Muscle layer of duodenum (tissue), 2 donors: Measurements from ENCODE around the gene CCS.
"Not testable (repeated sequence)": the region's sequence is repeated elsewhere in the genome, so short reads cannot be mapped to it uniquely, and the experiment has no call there.

ENCODE experiments used
- H3K27ac ChIP-seq: one replicate; pipeline ENCODE4 v1.7.0; 2013; ENCODE audit warnings: mild to moderate bottlenecking, low read length
- H3K27me3 ChIP-seq: one replicate; pipeline ENCODE4 v1.7.0; 2013; ENCODE audit warnings: low read depth, mild to moderate bottlenecking, control low read depth, low read length
- H3K36me3 ChIP-seq, 2 donors: one replicate each; pipeline ENCODE4 v1.7.0; 2013; ENCODE audit warnings: low read length in 2 of 2, control low read depth in 1 of 2, mild to moderate bottlenecking in 1 of 2; ENCODE audit not compliant: insufficient read depth in 2 of 2, control insufficient read depth in 1 of 2
- H3K4me1 ChIP-seq, 2 donors: one replicate each; pipeline ENCODE4 v1.7.0; 2013; ENCODE audit warnings: low read length in 2 of 2, mild to moderate bottlenecking in 2 of 2, control low read depth in 1 of 2, moderate library complexity in 1 of 2; ENCODE audit not compliant: insufficient read depth in 2 of 2, control insufficient read depth in 1 of 2
- H3K4me3 ChIP-seq, 2 donors: one replicate each; pipeline ENCODE4 v1.7.0; 2013; ENCODE audit warnings: low read length in 2 of 2, low read depth in 1 of 2, mild to moderate bottlenecking in 1 of 2
- H3K9me3 ChIP-seq, 2 donors: one replicate each; pipeline ENCODE4 v1.7.0; 2013; ENCODE audit warnings: low read length in 2 of 2, control low read depth in 1 of 2, mild to moderate bottlenecking in 1 of 2; ENCODE audit not compliant: control insufficient read depth in 1 of 2
- donor health status: healthy.

Gene CCS, protein sequence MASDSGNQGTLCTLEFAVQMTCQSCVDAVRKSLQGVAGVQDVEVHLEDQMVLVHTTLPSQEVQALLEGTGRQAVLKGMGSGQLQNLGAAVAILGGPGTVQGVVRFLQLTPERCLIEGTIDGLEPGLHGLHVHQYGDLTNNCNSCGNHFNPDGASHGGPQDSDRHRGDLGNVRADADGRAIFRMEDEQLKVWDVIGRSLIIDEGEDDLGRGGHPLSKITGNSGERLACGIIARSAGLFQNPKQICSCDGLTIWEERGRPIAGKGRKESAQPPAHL

DNA sequence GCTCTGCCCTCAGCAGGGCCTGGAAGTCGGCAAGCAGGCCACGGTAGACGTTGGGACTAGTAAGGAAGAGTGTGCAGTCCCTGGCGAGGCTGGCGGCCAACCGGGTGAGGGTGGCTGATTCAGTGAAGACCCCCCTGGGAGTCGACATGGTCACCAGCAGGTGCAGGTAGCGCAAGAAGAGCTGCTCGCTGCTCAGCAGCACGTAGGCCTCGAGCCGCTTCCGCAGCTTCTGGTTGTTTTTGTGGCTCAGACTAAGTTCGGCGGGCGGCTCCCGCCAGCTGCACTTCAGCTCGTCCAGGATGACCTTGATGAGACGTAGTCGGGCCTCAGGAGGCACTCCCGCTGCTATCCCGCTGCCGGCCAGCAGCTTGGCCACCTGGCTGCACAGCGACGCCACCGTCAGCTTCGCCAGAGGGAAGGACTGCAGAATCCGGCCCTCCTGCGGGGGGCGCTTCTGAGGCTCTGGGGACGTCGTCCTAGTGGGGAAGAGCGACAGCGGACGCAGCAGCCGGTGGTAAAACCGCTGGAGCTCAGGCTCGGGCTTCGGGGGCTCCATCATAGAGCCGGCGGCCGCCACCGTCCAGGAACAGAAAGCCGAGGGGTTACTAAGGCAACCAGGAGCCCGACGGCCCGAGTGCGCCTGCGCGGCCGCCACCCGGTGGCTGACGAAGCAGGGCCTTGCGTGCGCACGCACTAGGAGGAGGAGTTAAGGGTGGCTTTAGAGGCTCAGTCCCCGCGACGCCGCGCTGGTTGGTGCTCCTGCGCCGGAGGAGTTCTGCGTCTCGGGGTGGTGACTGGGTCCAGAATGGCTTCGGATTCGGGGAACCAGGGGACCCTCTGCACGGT, at the start of gene CCS, which contains the start of gene CCDC87:
CCS (plus strand) TSS at position 729 of the 846 bp plus-strand sequence; CDS start at position 806, 77 bp downstream.
CCDC87 (minus strand) TSS at position 607 of the 846 bp plus-strand sequence; CDS start at position 559, 48 bp downstream.
- peaks cover 5 to 32% of the 10 kb centered on the region in 2 donors for H3K4me1 ChIP-seq
- peak within 1 kb of the TSS; percentile 64 to 92 for H3K4me3 ChIP-seq
- H3K9me3 ChIP-seq = no peaks in the 10 kb centered on the region
- H3K27ac ChIP-seq = peak within 1 kb of the TSS; percentile 79
- no peaks in the 10 kb centered on the region for H3K36me3 ChIP-seq
- no peaks in the 10 kb centered on the region for H3K27me3 ChIP-seq

DNA sequence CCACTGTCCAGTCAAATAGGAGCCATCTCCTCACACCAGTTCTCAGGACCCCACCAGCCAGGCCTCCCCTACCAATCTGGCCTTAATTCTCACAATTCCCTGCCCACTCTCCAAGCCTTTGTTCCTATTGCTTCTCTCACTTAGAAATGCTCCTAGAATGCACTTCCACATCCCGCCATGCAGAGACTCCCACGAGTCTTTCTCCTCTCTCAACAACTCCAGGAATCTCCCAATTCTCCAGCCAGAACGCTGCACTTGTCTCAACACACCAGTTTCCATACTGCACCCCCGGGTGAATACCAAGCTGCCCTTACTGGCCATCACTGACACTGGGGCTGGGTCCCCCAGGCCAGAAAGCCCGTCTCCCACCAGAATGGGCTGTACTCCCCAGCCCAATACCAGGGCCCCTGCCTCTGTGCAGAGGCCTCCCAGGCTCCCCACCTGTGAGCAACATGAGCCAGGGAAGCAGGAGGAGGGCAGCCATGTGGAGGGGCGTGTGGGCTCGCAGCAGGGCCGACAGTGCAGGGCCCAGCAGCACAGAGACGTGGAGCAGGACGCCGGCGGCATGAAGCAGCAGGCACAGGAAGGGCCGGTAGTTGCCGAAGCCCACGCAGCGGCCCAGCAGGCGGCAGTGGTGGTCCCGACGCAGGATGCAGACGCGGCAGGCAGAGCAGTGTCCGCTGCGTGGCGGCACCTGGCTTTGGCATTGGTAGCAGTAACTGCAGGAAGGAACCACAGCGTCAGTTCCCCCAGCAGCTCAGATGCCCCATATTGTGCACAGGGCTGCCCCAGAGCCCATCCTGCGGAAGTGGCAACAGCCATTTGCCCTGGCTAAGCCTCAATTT, 49.5 kb upstream of the CCS start:
- H3K9me3 ChIP-seq = no peaks in the 10 kb centered on the region
- H3K27ac ChIP-seq = no peak overlapping the region
- peaks cover 3 to 37% of the 10 kb centered on the region in 2 donors for H3K36me3 ChIP-seq
- H3K27me3 ChIP-seq = no peaks in the 10 kb centered on the region
- H3K4me1 ChIP-seq = peaks cover 5 to 29% of the 10 kb centered on the region in 2 donors
- H3K4me3 ChIP-seq = no peak overlapping the region

DNA sequence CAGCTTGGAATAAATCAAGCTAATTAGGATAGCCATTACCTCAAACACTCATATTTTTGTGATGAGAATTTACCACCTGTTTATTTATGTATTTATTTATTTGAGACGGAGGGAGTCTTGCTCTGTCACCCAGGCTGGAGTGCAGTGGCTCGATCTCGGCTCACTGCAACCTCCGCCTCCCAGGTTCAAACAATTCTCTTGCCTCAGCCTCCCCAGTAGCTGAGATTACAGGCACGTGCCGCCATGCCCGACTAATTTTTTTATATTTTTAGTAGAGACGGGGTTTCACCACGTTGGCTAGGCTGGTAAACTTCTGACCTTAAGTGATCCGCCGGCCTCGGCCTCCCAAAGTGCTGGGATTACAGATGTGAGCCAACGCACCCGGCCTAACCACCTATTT, 48.0 kb upstream of the CCS start:
- H3K4me3 ChIP-seq = peak overlapping the region; percentile 79 to 85

DNA sequence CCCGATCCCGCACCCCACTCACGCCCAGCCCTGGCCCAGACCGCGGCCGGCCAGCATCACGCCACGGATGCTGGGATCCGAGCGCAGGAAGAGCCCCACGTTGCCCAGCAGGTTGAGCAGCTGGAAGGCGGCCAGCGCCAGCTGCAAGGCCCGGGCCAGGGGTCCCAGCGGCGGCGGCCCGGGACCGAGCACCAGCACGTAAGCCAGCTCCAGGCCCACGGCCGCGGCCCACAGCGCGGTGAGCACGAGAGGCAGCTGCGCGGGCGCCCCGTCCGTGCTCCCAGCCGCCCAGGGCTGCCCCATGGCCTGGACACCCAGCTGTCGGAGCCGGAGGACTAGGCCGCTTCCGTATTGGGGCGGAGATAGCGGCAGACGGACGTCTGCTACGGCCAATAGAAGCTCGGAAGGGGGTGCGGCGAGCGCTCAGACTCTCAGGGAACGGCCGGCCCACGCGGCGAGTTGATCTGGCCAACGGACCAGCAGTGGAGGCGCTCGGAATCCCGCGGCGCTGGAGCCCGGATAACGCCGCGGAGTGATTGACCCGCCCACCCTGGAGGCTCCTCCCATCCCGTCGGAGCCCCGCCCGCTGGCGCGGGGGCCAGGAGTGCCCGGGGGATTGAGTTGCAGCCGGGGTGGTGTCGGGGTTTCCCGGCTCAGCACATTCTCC, 47.2 kb upstream of the CCS start, which contains the start of gene ZDHHC24:
ZDHHC24 (minus strand) TSS at position 348 of the 667 bp plus-strand sequence; CDS start at position 303, 45 bp downstream.
- H3K27me3 ChIP-seq = no peaks in the 10 kb centered on the region

More for the DNA sequence above, 48.0 kb upstream of the CCS start:
- H3K27me3 ChIP-seq, H3K27ac ChIP-seq, H3K9me3 ChIP-seq: not testable (repeated sequence)
- H3K36me3 ChIP-seq = peaks cover 0 to 22% of the 10 kb centered on the region in 2 donors
- H3K4me1 ChIP-seq = peaks cover 5 to 29% of the 10 kb centered on the region in 2 donors

DNA sequence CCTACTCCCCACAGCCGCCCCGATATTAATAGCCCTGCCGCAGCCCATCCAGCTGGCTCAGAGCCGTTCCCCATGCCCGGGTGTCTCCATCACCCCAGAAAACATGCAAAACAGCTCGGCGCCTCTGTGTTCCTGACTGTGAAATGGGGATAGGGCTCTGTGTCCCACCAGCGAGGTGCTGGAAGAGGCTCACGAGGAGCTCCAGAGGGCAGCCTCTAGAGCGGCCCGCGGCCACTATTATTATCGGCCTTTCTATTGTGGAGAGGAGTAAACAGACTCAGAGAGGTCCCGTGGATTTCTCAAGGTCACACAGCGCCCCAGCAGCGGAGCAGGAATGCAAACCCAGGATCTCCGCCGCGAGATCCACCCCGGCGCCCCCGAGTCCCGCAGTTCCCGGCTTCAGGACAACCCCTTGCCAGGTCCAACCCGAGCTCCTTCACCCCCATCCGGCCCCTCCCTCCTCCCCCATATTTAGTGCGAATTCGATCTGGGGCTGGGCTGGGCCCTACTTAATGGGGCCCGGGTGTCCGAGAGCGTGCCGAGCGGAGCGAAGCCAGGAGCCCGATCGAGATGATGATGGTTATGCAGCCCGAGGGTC, 46.5 kb upstream of the CCS start, which contains the start of gene ACTN3:
ACTN3 (plus strand) TSS at position 536 of the 598 bp plus-strand sequence; CDS start at position 571, 35 bp downstream.
- no peaks in the 10 kb centered on the region for H3K9me3 ChIP-seq
- H3K36me3 ChIP-seq = peaks cover 0 to 20% of the 10 kb centered on the region in 2 donors
- peaks cover 5 to 29% of the 10 kb centered on the region in 2 donors for H3K4me1 ChIP-seq
- H3K27me3 ChIP-seq = no peaks in the 10 kb centered on the region
- H3K4me3 ChIP-seq = peak within 1 kb of the TSS; percentile 79 to 85
- H3K27ac ChIP-seq = peak within 1 kb of the TSS; percentile 14

More for the DNA sequence above, 47.2 kb upstream of the CCS start, which contains the start of gene ZDHHC24:
- H3K4me3 ChIP-seq = peak within 1 kb of the TSS; percentile 79 to 85
- peaks cover 5 to 29% of the 10 kb centered on the region in 2 donors for H3K4me1 ChIP-seq
- H3K27ac ChIP-seq = peak within 1 kb of the TSS; percentile 14
- H3K36me3 ChIP-seq = peaks cover 0 to 22% of the 10 kb centered on the region in 2 donors
- H3K9me3 ChIP-seq = no peaks in the 10 kb centered on the region

DNA sequence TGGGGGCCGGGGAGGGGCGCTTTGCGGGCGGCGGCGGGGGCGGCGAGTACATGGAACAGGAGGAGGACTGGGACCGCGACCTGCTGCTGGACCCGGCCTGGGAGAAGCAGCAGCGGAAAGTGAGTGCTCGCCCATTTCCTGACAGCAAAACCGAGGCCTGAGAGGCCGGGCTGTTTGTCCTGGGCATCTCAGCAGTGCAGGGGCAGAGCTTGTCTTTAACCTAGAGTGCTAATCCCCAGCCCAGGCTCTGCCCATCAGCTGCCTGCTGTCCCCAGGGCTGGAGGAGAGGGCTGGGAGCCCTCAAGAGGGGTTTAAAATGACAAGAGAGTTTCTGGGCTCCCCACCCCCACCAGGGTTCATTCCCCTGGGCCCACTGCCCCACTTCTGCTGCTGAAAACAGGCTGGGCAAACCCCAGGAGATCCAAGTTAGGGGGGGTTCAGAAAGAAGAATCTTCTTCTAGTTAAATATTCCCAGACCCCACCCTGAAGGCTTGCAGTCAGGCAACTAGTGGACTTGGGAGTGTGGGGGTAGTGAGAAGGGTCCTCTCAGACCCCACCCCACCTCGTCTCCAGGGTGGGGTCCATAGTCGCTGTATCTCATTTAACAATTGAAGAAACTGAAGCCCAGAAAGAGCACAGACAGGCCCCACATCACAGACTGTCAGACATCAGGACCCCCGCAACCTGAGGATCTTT, 45.9 kb upstream of the CCS start:
- no peaks in the 10 kb centered on the region for H3K27me3 ChIP-seq
- H3K4me3 ChIP-seq = peak overlapping the region in 1 of 2 donors; percentile 85
- peaks cover 5 to 29% of the 10 kb centered on the region in 2 donors for H3K4me1 ChIP-seq
- peaks cover 0 to 13% of the 10 kb centered on the region in 2 donors for H3K36me3 ChIP-seq
- H3K27ac ChIP-seq = no peak overlapping the region
- H3K9me3 ChIP-seq = no peaks in the 10 kb centered on the region

DNA sequence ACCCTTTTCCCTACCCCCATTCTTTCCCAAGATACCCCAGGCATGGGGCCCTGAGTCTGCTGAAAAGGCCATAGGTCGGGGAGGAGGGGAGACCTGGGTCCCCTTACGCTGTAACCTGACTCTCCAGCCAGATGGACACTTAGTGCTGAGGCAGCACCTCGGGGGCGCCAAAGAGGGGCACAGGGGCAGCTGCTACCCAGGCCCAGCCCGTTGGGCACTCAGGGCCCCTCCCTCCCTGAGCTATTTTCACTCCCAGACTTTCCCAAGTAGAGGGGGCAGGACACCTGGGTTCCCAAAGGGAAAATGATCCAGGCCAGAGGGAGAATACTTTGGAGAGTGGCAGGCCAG, 45.3 kb upstream of the CCS start:
- H3K36me3 ChIP-seq = peaks cover 0 to 8% of the 10 kb centered on the region in 2 donors
- H3K27ac ChIP-seq = no peak overlapping the region
- H3K4me3 ChIP-seq = no peak overlapping the region
- no peaks in the 10 kb centered on the region for H3K27me3 ChIP-seq
- peaks cover 5 to 26% of the 10 kb centered on the region in 2 donors for H3K4me1 ChIP-seq
- no peaks in the 10 kb centered on the region for H3K9me3 ChIP-seq

DNA sequence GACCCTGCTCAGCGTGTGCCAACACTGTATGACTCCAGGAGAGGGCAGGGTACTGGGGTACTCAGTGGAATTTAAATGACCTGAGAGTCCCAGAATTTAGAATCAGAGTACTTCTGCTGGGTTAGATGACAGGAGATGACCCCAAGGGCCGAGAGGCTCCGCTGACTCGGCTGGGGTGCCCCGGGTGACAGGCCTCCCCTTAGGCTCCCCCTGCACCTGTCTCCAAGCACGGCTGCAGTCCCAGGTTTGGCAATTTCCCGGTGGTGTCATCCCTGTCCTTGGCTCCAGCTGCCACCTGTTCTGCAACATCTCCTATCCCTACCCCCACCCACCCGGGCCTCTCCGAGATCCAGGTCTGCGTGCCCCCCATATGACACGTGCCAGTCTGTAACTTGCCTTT, 44.9 kb upstream of the CCS start:
- no peak overlapping the region for H3K4me3 ChIP-seq
- H3K9me3 ChIP-seq = no peaks in the 10 kb centered on the region
- no peaks in the 10 kb centered on the region for H3K27me3 ChIP-seq
- no peak overlapping the region for H3K27ac ChIP-seq
- H3K36me3 ChIP-seq = peaks cover 0 to 4% of the 10 kb centered on the region in 2 donors
- H3K4me1 ChIP-seq = peaks cover 5 to 25% of the 10 kb centered on the region in 2 donors

DNA sequence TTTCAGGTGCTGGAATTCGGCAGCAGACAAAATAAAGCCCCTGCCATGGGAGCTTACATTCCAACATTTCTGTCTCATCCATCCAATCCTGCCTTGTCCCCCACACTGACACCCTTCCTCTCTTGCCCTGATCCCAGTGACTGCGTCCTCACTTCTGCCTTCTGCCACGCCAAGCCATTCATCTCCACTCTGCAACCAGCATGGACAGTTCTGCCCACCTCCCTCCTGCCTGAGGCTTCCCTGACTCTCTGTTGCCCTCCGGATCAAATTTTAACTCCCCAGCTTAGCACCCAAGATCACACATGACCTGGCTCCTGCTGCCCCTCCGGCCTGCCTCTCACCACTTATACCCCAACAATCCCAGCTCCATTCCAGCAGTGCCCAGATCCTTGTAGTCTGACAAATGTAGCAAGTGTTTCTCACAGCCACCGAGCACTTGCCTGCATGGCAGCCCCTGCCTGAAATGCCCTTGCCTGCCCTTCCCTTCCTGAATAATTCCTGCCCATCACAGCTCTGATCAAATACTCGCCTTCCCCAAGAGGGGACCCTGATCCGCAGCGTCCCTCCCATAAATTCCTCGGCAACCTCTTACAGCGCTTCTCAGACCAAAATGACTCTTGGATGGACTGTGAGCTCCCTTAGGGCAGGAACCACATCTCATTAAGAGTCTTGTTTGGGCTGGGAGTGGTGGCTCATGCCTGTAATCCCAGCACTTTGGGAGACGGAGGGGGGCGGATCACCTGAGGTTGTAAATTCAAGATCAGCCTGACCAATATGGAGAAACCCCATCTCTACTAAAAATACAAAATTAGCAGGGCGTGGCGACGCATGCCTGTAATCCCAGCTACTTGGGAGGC, 44.0 kb upstream of the CCS start:
- Histone ChIP-seq H3K4me3 (no peak overlapping the region), H3K9me3 (no peaks in the 10 kb centered on the region), H3K27me3 (no peaks in the 10 kb centered on the region), H3K4me1 (peaks cover 4 to 17% of the 10 kb centered on the region in 2 donors), H3K27ac (no peak overlapping the region), H3K36me3 (no peaks in the 10 kb centered on the region)
